Brain microvascular endothelial cell (primary cell): ENCODE results near the gene TMSB4X.
A peak's percentile ranks its signal among the peaks of the same experiment; 100 is the strongest.

ENCODE experiments used
- DNase-seq: peaks from one replicate; pipeline ENCODE4 v3.0.0-alpha.2; 2020
- H3K27ac ChIP-seq: fragments of 250-450 bp; sonication (Bioruptor Pico); 2 replicates; pipeline ENCODE4 v1.5.1; 2020; ENCODE audit warnings: mild to moderate bottlenecking, moderate library complexity
- H3K27me3 ChIP-seq: fragments of 250-450 bp; sonication (Bioruptor Pico); replicated peaks from 2 replicates; pipeline ENCODE4 v1.5.1; 2020; ENCODE audit warnings: mild to moderate bottlenecking
- H3K36me3 ChIP-seq: fragments of 250-450 bp; sonication (Bioruptor Pico); replicated peaks from 2 replicates; pipeline ENCODE4 v1.5.1; 2020; ENCODE audit warnings: mild to moderate bottlenecking
- H3K4me3 ChIP-seq: 2 replicates; pipeline ENCODE4 v1.5.1; 2011; ENCODE audit warnings: low read depth, mild to moderate bottlenecking, control low read depth, low read length, moderate library complexity
- CTCF ChIP-seq: IDR thresholded peaks from 2 replicates; pipeline ENCODE4 v1.5.1; 2011; ENCODE audit warnings: low read depth, mild to moderate bottlenecking, moderate library complexity, low read length, control low read depth, inconsistent platforms; ENCODE audit errors: missing control alignments
- in situ Hi-C: cut with HindIII; loops from 2 replicates; pipeline ENCODE4 v1.10.0; 2017; ENCODE audit warnings: low sequenced_read_pairs, low pct_ligation_motif_present

Gene TMSB4X

DNA sequence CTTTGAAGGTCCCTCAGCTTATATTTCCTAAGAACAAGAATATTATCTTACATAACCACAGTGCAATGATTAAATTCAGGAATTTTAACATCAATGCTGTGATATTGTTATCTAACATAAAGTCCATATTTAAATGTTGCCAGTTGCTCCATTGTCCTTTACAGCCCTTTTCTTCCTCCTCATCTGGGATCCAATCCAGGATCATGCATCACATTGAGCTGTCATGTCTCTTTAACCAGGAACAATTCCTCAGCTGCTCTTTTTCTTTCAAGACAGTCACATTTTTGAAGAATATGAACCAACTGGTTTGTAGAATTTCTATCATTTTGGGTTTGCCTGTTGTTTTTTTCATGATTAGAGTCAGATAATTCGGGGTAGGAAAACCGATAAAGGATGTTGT lies 12.0 kb downstream of the TMSB4X start:
- DNase-seq: no peak
- Histone ChIP-seq H3K4me3 (no peak overlapping the region), H3K27me3 (no peaks in the 10 kb centered on the region), H3K27ac (no peak overlapping the region), H3K36me3 (no peaks in the 10 kb centered on the region)
- in situ Hi-C loops: no loop called here
- TF ChIP-seq CTCF: no peak

DNA sequence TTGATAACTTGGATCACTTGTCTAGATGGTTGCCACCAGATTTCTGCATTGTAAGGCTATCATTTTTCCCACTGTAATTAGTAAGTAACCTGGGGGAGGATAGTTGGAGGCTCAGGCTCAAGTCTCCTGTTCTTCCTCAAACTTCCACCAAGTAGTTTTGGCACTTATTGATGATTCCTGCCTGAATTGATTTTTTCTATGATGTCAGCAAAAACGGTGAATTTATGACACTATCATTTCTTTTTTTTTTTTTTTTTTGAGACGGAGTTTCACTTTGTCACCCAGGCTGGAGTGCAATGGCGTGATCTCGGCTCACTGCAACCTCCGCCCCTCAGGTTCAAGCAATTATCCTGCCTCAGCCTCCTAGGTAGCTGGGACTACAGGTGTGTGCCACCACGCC lies 12.4 kb downstream of the TMSB4X start:
- Histone ChIP-seq H3K36me3 (no peaks in the 10 kb centered on the region), H3K27me3 (no peaks in the 10 kb centered on the region), H3K27ac (no peak overlapping the region), H3K4me3 (no peak overlapping the region)
- in situ Hi-C loops: no loop called here
- no peak for TF ChIP-seq CTCF
- no peak for DNase-seq

- TF ChIP-seq CTCF: no peak
- Histone ChIP-seq H3K27me3 (no peaks in the 10 kb centered on the region), H3K27ac (no peak overlapping the region), H3K4me3 (no peak overlapping the region), H3K36me3 (no peaks in the 10 kb centered on the region)
- in situ Hi-C loops: no loop called here
- no peak for DNase-seq
These were observed 13.1 kb downstream of the TMSB4X start for GRCh38 chrX:12987900-12988594.

DNA sequence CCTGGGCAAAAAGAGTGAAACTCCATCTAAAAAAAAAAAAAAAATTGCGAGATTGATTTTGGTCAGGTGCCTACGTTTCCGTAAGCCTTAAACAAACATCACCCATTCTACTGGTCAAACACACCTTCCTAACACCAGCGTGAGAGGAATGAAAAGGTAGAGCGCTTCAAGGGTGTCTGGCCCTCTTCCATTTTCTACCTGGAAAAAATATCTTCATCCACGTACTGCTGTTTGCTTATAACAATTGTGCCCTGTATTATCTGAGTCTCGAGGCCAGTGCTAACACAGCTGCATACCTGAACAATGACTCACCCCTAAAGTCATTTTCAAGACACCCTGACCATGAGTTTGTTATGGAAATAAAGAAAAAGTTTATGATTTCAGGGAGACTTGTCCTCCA lies 13.9 kb downstream of the TMSB4X start:
- TF ChIP-seq CTCF: no peak
- Histone ChIP-seq H3K27ac (peak overlapping the region; percentile 38), H3K27me3 (no peaks in the 10 kb centered on the region), H3K4me3 (no peak overlapping the region), H3K36me3 (no peaks in the 10 kb centered on the region)
- DNase-seq: peak; percentile 60
- in situ Hi-C loops: no loop called here

- Histone ChIP-seq H3K36me3 (no peaks in the 10 kb centered on the region), H3K27ac (peak overlapping the region; percentile 38), H3K4me3 (no peak overlapping the region), H3K27me3 (no peaks in the 10 kb centered on the region)
- in situ Hi-C loops: no loop called here
- no peak for DNase-seq
- no peak for TF ChIP-seq CTCF
These were observed 14.6 kb downstream of the TMSB4X start for GRCh38 chrX:12989461-12989860.

GRCh38 chrX:12991575-12991974 lies 16.7 kb downstream of the TMSB4X start:
- H3K4me3 ChIP-seq: no peak overlapping the region
- no peak for TF ChIP-seq CTCF
- H3K27me3 ChIP-seq: no peaks in the 10 kb centered on the region
- no peaks in the 10 kb centered on the region for H3K36me3 ChIP-seq
- in situ Hi-C loops: no loop called here
- no peak overlapping the region for H3K27ac ChIP-seq
- no peak for DNase-seq
